ENCODE results near the gene GPR25. TPM values are rescaled to one million over a fixed set of nuclear protein-coding genes. Genes with fewer than 3 reads are reported as not detected.

Gene GPR25
- total RNA-seq, 2 experiments from 2014 or later, result not detected

DNA sequence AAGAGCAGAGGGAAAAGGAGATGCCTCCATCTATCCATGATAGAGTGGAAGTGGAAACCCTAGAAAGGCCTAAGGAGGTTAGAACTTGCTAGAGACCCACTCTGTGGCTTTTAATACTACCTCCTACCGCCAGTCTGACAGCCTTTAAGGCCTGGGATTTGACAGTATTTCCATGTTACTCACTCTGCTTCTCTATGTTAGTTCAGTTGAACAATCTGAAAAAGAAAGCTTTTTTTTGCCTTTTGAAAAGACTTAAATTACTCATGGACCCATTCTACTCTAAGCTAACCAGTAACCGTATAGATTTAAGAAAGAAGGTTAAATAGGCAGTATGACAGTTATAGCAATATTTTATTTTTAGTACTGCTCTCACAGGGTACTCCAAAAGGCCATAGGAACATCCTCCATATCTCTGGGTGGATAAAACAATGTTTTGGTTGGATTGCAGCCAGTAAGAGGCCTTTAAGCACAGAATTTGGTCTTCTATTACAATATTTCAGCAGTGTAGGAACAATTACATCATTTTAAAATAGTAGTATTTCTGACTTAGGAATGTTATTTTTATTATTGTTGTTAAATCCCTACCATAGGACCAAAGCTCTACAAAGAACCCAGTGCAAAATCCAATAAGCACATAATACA, 15.9 kb upstream of the GPR25 start:
- ATAC-seq (peak; percentile 78), DNase-seq (no peak)
- intact Hi-C loops (cut with DNase I, micrococcal nuclease), result no loop called here
- Mint-ChIP-seq H3K27ac (no peak overlapping the region), H3K4me1 (peaks cover 7% of the 10 kb centered on the region), H3K27me3 (no peaks in the 10 kb centered on the region), H3K4me3 (no peak overlapping the region), H3K9me3 (ENCODE audit: low read depth) (no peaks in the 10 kb centered on the region), H3K36me3 (ENCODE audit: low read depth) (peaks cover 13% of the 10 kb centered on the region)
- ChIA-PET POLR2A (interaction anchor here (1.1 kb wide), 1 partner anchor 31 kb away, joined by 4 read pairs; no protein-coding TSS in a partner anchor), CTCF (interaction anchor here (0.6 to 1.1 kb wide), 3 partner anchors 9 to 170 kb away, joined by 3 read pairs; no protein-coding TSS in a partner anchor)

DNA sequence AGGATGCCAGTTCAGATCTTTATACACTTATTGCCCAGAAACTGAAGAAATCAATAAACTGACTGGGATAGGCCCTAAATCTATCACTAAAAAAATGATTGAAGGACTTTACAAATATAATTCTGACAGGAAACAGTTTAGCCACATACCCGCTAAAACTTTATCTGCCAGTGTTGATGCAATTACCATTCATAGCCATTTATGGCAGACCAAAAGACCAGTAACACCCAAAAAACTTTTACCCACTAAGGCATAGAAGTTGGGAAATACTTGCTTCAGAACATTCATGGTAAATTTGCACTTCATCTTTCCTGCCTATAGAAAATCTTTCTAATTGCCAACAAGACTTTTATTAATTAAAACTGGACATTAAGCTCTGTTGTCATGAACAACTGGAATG, 15.0 kb upstream of the GPR25 start:
- Mint-ChIP-seq H3K36me3 (ENCODE audit: low read depth) (peaks cover 9% of the 10 kb centered on the region), H3K27ac (no peak overlapping the region), H3K27me3 (no peaks in the 10 kb centered on the region), H3K9me3 (ENCODE audit: low read depth) (no peaks in the 10 kb centered on the region), H3K4me1 (peaks cover 12% of the 10 kb centered on the region), H3K4me3 (no peak overlapping the region)
- intact Hi-C loops (cut with DNase I, micrococcal nuclease), result no loop called here
- ChIA-PET POLR2A (no interaction called here), CTCF (interaction anchor here (0.6 kb wide), 1 partner anchor 17 kb away, joined by 3 read pairs; no protein-coding TSS in a partner anchor)
- ATAC-seq (no peak), DNase-seq (no peak)

DNA sequence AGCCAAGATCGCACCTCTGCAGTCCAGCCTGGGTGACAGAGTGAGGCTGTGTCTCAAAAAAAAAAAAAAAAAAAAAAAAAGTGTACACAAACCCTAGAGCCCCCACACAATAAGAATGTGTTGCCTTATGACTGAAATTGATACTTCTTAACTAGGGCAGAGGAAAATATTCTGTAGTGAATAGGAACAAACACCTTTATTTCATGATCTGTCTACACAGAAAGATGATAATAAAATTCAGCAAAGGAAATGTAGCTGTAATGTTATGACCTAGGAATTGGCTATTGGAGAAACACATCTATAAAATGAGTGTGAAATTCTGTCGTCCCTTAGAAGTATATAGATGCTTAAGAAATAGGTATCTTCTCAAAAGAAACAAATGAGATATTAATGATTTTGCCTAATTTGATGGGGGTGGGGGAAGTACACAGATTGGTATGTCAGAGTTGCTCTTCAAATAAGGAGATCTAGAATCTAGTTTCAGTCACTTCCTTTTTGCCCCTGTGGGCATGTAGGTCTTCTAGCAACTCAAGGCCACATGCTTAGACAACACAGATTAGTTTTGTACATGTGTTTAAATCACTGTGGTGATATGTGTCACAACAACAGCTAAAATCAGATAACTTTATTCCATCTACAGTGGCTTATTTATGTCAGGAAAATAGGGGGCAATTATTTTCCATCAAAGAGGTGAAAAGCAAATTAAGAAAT, 10.7 kb upstream of the GPR25 start:
- no peak overlapping the region for H3K4me3 Mint-ChIP-seq

DNA sequence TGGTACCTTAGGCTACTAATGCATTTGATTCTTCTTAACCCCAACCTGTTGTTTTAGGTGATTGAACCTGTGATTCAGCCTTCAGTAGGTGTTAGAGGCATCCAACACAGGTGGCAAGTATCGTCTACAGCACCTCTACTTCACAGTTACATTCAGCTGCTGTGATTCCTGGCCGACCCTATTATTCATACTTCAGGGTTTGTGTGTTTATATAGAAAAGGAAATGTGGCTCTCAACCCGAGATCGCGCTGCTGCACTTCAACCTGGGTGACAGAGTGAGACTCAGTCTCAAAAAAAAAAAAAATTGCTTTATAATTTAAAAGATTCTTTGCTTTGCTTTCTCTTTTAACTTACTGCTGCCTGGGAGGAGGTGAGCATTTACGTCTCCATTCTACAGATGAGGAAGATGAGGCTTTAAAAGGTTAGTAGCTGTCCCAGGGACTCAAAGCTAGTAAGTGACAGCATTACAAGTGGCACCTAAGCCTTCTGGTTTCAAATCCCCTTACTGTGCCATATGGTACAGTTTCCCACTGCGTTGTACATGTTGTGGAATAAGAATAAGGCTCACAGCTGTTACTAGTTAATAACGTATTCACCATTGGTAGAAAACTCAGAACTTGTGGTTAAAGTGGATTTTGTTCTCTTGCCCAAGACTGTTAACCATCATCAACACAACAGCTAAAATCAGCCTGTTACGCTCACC, 9.9 kb upstream of the GPR25 start:
- no peak overlapping the region for H3K4me3 Mint-ChIP-seq
- H3K27me3 Mint-ChIP-seq, result peaks cover 17% of the 10 kb centered on the region
- H3K27ac Mint-ChIP-seq, result no peak overlapping the region
- intact Hi-C loops (cut with DNase I, micrococcal nuclease), result loop anchor here in 1 of 2 experiments (2.0 kb wide), 1 partner anchor 14 kb away; no protein-coding TSS in a partner anchor
- H3K36me3 Mint-ChIP-seq (ENCODE audit: low read depth), result peaks cover 4% of the 10 kb centered on the region
- peaks cover 32% of the 10 kb centered on the region for H3K4me1 Mint-ChIP-seq
- DNase-seq (no peak), ATAC-seq (no peak)
- CTCF ChIA-PET, result interaction anchor here (0.6 kb wide), 1 partner anchor 181 kb away, joined by 3 read pairs; no protein-coding TSS in a partner anchor
- POLR2A ChIA-PET, result interaction anchor here (0.6 to 0.8 kb wide), 3 partner anchors 16 to 921 kb away, joined by 3 to 8 read pairs (median 3); no protein-coding TSS in a partner anchor
- no peaks in the 10 kb centered on the region for H3K9me3 Mint-ChIP-seq (ENCODE audit: low read depth)

More for the DNA sequence above, 10.7 kb upstream of the GPR25 start:
- ChIA-PET CTCF (interaction anchor here (0.6 to 0.7 kb wide), 2 partner anchors 27 to 180 kb away, joined by 3 read pairs; no protein-coding TSS in a partner anchor), POLR2A (interaction anchor here (0.6 kb wide), 1 partner anchor 920 kb away, joined by 3 read pairs; no protein-coding TSS in a partner anchor)
- Mint-ChIP-seq H3K27ac (no peak overlapping the region), H3K9me3 (ENCODE audit: low read depth) (no peaks in the 10 kb centered on the region), H3K36me3 (ENCODE audit: low read depth) (peaks cover 4% of the 10 kb centered on the region), H3K27me3 (peaks cover 10% of the 10 kb centered on the region), H3K4me1 (peaks cover 26% of the 10 kb centered on the region)
- intact Hi-C loops (cut with DNase I, micrococcal nuclease), result loop anchor here in 1 of 2 experiments (2.0 kb wide), 1 partner anchor 15 kb away; no protein-coding TSS in a partner anchor
- ATAC-seq (peak; percentile 31), DNase-seq (no peak)

DNA sequence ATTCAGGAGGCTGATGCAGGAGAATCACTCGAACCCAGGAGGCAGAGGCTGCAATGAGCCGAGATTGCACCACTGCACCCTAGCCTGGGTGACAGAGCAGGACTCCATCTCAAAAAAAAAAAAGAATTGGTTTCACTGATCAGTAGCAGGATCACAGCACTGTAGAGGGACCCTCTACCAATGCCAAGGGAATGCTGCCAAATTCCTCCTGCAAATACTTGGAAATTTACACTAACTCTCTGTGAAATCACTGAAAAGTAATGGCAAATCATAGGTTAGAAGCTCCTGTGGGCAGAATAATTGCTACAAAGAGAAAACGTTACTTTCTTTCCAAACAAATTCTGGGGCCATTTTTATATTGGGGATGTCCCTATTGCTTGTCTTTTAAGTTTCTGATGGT, 6.7 kb upstream of the GPR25 start:
- no peak overlapping the region for H3K4me3 Mint-ChIP-seq
- POLR2A ChIA-PET, result interaction anchor here (1.4 kb wide), 1 partner anchor 11 kb away, joined by 13 read pairs; no protein-coding TSS in a partner anchor
- H3K27ac Mint-ChIP-seq, result no peak overlapping the region
- DNase-seq (no peak), ATAC-seq (no peak)
- intact Hi-C loops (cut with DNase I, micrococcal nuclease), result loop anchor here (1.0 to 5.0 kb wide), 6 partner anchors 12 to 41 kb away; no protein-coding TSS in a partner anchor
- H3K4me1 Mint-ChIP-seq, result peaks cover 46% of the 10 kb centered on the region
- H3K27me3 Mint-ChIP-seq, result peaks cover 31% of the 10 kb centered on the region
- H3K9me3 Mint-ChIP-seq (ENCODE audit: low read depth), result no peaks in the 10 kb centered on the region
- CTCF ChIA-PET, result interaction anchor here (0.6 to 2.6 kb wide), 8 partner anchors 8 to 1946 kb away, joined by 3 to 20 read pairs (median 3); no protein-coding TSS in a partner anchor
- H3K36me3 Mint-ChIP-seq (ENCODE audit: low read depth), result peaks cover 4% of the 10 kb centered on the region

DNA sequence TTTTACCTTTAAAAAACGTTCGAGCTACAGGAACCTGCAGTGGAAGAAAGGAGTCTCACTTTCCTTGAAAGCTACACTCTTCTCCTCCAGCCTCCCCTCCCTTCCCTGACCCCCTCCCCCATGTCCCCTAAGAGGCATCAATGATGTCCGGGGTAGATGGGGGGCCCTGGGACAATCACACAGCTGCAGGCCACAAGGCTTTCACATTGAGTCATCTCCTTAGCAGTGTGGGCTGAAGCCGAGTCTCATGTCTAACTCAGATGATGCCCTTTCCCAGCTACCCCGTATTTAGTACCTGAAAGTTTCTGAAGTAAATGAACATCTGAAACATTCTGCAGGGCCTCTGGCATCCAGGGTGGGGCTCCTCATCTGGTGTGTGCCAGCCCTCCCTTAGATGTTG, 6.3 kb upstream of the GPR25 start:
- Mint-ChIP-seq H3K27ac (no peak overlapping the region), H3K36me3 (ENCODE audit: low read depth) (peaks cover 4% of the 10 kb centered on the region), H3K9me3 (ENCODE audit: low read depth) (no peaks in the 10 kb centered on the region), H3K4me3 (no peak overlapping the region), H3K27me3 (peaks cover 35% of the 10 kb centered on the region), H3K4me1 (peaks cover 48% of the 10 kb centered on the region)
- ChIA-PET CTCF (interaction anchor here (0.6 to 2.6 kb wide), 8 partner anchors 8 to 1947 kb away, joined by 3 to 20 read pairs (median 3); no protein-coding TSS in a partner anchor), POLR2A (interaction anchor here (1.4 kb wide), 1 partner anchor 11 kb away, joined by 13 read pairs; no protein-coding TSS in a partner anchor)
- intact Hi-C loops (cut with DNase I, micrococcal nuclease), result loop anchor here (1.0 to 5.0 kb wide), 6 partner anchors 12 to 41 kb away; no protein-coding TSS in a partner anchor
- ATAC-seq (peak; percentile 84), DNase-seq (peak; percentile 75)

DNA sequence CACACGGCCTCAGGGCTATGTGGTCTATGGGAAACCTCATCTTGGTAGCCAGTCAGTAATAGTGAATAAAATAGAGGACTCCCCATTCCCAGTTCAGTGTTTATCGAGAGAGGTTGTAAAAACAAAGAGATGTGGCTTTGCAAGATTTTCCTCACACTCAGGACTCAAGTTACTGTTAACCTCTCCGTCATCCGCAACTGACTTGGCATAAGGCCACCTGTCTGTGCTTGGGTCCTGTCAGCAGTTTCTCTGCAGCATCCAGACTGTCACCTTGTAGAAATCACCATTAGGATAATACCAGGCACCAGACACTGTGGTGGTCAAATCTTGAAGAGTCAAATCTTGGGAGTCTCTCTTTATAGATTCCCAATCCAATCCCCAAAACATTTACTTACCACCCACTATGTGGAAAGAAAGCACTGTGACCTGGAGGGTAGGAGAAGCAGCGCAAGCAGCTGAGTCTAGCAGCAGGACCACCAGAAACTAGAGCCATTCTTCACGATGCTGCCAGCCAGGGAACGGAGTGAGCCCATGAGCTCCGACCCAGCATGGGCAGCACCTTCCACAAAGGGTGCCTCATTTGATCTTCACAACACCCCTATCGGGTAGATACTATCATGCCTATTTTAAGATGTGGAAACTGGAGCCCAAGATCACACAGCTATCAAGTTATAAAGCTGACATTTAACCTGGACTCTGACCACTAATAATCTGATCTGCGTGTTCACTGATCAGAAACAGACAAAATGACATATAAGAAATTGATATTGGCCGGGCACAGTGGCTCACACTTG, 5.6 kb upstream of the GPR25 start:
- POLR2A ChIA-PET, result interaction anchor here (1.4 kb wide), 1 partner anchor 10 kb away, joined by 13 read pairs; no protein-coding TSS in a partner anchor
- intact Hi-C loops (cut with DNase I, micrococcal nuclease), result loop anchor here in 1 of 2 experiments (2.0 to 5.0 kb wide), 3 partner anchors 14 to 40 kb away; no protein-coding TSS in a partner anchor
- peak; percentile 42 for DNase-seq
- peaks cover 44% of the 10 kb centered on the region for H3K4me1 Mint-ChIP-seq
- no peak for ATAC-seq
- no peak overlapping the region for H3K4me3 Mint-ChIP-seq
- no peaks in the 10 kb centered on the region for H3K9me3 Mint-ChIP-seq (ENCODE audit: low read depth)
- CTCF ChIA-PET, result interaction anchor here (0.6 to 2.6 kb wide), 4 partner anchors 12 to 106 kb away, joined by 3 to 20 read pairs (median 4); no protein-coding TSS in a partner anchor
- peaks cover 4% of the 10 kb centered on the region for H3K36me3 Mint-ChIP-seq (ENCODE audit: low read depth)
- H3K27me3 Mint-ChIP-seq, result peaks cover 42% of the 10 kb centered on the region
- H3K27ac Mint-ChIP-seq, result no peak overlapping the region

DNA sequence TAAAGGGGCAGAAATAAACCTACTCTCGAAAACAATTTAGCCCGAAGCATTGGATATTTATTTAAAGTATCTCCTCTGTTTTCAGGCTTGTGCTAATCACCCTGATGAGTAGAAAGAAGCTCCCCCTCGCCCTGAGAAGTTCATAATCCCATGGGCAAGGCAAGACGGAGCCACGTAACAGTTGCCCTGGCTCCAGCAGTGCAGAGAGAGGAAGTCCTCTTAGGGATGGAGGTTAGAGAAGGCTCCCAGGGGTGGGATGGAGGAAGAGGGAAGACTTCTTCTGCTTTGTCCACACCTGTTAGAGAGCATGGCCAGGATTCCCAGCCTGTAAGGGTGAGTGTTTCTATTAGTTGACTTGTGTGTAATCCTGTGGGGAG, 3.4 kb upstream of the GPR25 start:
- Mint-ChIP-seq H3K36me3 (ENCODE audit: low read depth) (peaks cover 4% of the 10 kb centered on the region), H3K4me3 (no peak overlapping the region), H3K9me3 (ENCODE audit: low read depth) (no peaks in the 10 kb centered on the region), H3K4me1 (peaks cover 38% of the 10 kb centered on the region), H3K27ac (no peak overlapping the region), H3K27me3 (peaks cover 49% of the 10 kb centered on the region)
- DNase-seq (no peak), ATAC-seq (no peak)
- ChIA-PET CTCF (no interaction called here), POLR2A (no interaction called here)
- intact Hi-C loops (cut with DNase I, micrococcal nuclease), result loop anchor here in 1 of 2 experiments (5.0 kb wide), 1 partner anchor 38 kb away; no protein-coding TSS in a partner anchor

DNA sequence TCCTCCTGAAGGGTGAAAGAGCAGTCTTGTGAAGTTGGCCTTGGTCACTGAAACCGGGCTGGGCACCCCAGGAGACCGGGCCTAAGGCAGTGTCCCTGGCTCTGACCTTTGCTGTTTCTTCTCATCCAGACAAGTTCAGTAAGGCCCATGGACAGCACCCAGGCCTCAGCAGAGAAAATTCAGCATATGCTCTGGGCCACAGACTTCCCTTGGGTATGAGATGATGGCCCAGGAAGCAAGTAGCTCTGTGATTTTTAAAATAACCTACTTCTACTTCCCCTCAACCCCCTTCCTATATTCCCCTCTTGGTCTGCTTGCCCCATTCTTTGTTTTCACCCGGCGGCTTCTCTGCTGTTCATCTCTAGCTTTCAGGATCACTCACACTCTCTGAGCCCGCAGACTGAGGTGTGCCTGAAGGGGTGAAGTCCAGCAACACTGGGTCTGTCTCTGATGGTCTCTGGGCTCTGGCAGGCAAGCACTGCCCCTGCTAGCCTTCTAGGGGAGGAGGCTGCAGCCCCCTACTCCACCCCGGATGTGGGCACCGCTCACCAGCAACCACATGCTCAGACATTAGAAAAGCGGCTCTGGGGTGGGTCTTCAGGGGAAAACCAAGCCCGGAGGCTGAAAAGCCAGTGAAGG, 2.9 kb upstream of the GPR25 start:
- CTCF ChIA-PET, result interaction anchor here (0.8 to 1.1 kb wide), 2 partner anchors 11 to 110 kb away, joined by 3 to 5 read pairs; no protein-coding TSS in a partner anchor
- H3K27me3 Mint-ChIP-seq, result peaks cover 52% of the 10 kb centered on the region
- H3K4me3 Mint-ChIP-seq, result no peak overlapping the region
- intact Hi-C loops (cut with DNase I, micrococcal nuclease), result loop anchor here in 1 of 2 experiments (1.0 to 5.0 kb wide), 2 partner anchors 8 to 37 kb away; no protein-coding TSS in a partner anchor
- no peak overlapping the region for H3K27ac Mint-ChIP-seq
- DNase-seq, result peak; percentile 58
- peak; percentile 61 for ATAC-seq
- H3K36me3 Mint-ChIP-seq (ENCODE audit: low read depth), result peaks cover 2% of the 10 kb centered on the region
- H3K9me3 Mint-ChIP-seq (ENCODE audit: low read depth), result no peaks in the 10 kb centered on the region
- peaks cover 42% of the 10 kb centered on the region for H3K4me1 Mint-ChIP-seq
- POLR2A ChIA-PET, result no interaction called here
